Activated CD4-positive, alpha-beta T cell treated with anti-CD3 and anti-CD28 coated beads, Interleukin-2, amount 50 U/mL, for 1 hour (primary cell): Measurements from ENCODE around the gene PCDHB3.
"Not testable (repeated sequence)": the region's sequence is repeated elsewhere in the genome, so short reads cannot be mapped to it uniquely, and the experiment has no call there.

ENCODE experiments used
- DNase-seq: peaks from one replicate; pipeline ENCODE4 v3.0.0-alpha.2; 2020

Gene PCDHB3

GRCh38 chr5:141137346-141137745, 37.1 kb downstream of the PCDHB3 start:
- not testable (repeated sequence) for DNase-seq

DNA sequence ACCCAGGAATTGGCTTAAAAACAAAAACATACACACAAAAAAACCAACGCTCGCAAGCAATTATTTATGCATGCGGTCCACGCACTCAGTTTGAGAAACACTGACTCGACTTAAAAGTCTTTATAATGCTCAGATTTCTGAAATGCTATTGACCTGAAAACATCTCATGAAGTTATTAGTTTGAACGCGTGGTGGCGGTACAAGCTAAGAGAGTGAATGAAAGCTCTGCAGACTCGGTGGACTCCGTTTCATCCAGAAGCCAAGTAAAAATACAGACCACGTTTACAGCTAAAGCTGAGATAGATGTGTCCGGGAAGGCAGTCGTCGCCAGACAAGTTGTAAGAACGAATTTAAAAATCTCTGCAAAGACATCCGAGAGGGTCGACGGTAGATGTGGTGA, 49.5 kb downstream of the PCDHB3 start, which contains the start of gene PCDHB6:
Gene PCDHB6 (plus strand): TSS at position 246 of the 400 bp plus-strand sequence. CDS start 201 bp downstream, outside the sequence.
- no peak for DNase-seq

DNA sequence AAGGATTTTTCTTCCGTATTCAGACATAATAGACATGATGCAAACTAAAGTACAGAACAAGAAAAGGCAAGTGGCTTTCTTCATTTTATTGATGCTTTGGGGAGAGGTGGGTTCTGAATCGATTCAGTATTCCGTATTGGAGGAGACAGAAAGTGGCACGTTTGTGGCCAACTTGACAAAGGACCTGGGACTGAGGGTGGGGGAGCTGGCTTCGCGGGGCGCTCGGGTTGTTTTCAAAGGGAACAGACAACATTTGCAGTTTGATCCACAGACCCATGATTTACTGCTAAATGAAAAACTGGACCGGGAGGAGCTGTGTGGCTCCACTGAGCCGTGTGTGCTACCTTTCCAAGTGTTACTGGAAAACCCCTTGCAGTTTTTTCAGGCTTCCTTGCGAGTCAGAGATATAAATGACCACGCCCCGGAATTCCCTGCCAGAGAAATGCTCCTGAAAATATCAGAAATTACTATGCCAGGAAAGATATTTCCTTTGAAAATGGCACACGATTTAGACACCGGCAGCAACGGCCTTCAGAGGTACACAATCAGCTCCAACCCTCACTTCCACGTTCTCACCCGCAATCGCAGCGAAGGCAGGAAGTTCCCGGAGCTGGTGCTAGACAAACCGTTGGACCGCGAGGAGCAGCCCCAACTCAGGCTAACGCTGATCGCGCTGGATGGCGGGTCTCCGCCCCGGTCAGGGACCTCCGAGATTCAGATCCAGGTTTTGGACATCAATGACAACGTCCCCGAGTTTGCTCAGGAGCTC, 50.1 kb downstream of the PCDHB3 start:
- DNase-seq: no peak

DNA sequence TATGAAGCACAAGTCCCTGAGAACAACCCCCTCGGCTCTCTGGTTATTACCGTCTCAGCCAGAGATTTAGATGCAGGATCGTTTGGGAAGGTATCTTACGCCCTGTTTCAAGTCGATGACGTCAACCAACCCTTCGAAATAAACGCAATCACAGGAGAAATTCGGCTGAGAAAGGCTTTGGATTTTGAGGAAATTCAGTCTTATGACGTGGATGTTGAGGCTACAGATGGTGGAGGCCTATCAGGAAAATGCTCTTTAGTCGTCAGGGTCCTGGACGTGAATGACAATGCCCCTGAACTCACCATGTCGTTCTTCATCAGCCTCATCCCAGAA, 50.7 kb downstream of the PCDHB3 start:
- DNase-seq: no peak

- DNase-seq: not testable (repeated sequence)
These were observed 51.4 kb downstream of the PCDHB3 start for GRCh38 chr5:141151632-141152031.

GRCh38 chr5:141152096-141152495, 51.8 kb downstream of the PCDHB3 start:
- DNase-seq: not testable (repeated sequence)
